Measurements from ENCODE around the gene SLC12A7.

SLC12A7 gene

DNA sequence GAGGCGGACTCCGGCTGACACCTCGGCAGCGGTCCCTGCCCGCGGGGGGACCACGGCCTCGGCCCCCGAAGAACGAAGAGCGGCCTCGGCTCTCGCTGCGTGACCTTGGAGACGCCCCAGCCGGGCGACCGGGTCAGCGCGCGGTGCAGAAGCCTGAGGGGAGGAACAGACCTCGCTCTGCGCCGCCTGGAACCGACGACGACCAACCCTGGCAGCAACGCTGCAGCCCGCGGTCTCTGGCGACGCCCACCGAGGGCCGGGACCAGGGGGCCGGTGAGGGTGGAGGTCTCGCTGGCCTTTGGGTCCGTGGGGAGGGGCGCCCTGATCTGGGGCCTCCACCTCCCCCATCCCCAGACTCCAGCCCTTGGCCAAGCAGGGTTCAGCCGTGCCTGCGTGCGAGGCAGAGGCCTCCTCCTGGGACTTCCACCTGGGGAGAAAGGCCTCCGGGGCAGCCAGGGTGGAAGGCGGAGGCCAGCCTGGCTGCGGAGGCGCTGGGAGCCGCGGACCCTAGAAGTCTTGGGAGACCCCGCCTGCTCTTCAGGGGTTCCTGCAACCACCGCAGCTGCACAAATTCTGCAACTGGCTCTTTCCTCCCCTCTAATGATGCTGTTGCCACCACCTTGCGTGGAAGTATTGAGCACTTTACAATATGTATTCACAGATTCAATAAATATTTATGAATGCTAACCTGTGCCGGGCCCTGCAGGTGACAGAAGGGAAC lies 44.3 kb upstream of the SLC12A7 start:
- TF ChIP-seq, protein P1, sequence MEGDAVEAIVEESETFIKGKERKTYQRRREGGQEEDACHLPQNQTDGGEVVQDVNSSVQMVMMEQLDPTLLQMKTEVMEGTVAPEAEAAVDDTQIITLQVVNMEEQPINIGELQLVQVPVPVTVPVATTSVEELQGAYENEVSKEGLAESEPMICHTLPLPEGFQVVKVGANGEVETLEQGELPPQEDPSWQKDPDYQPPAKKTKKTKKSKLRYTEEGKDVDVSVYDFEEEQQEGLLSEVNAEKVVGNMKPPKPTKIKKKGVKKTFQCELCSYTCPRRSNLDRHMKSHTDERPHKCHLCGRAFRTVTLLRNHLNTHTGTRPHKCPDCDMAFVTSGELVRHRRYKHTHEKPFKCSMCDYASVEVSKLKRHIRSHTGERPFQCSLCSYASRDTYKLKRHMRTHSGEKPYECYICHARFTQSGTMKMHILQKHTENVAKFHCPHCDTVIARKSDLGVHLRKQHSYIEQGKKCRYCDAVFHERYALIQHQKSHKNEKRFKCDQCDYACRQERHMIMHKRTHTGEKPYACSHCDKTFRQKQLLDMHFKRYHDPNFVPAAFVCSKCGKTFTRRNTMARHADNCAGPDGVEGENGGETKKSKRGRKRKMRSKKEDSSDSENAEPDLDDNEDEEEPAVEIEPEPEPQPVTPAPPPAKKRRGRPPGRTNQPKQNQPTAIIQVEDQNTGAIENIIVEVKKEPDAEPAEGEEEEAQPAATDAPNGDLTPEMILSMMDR (IDR thresholded peaks at IDR 0.05), result no peak

DNA sequence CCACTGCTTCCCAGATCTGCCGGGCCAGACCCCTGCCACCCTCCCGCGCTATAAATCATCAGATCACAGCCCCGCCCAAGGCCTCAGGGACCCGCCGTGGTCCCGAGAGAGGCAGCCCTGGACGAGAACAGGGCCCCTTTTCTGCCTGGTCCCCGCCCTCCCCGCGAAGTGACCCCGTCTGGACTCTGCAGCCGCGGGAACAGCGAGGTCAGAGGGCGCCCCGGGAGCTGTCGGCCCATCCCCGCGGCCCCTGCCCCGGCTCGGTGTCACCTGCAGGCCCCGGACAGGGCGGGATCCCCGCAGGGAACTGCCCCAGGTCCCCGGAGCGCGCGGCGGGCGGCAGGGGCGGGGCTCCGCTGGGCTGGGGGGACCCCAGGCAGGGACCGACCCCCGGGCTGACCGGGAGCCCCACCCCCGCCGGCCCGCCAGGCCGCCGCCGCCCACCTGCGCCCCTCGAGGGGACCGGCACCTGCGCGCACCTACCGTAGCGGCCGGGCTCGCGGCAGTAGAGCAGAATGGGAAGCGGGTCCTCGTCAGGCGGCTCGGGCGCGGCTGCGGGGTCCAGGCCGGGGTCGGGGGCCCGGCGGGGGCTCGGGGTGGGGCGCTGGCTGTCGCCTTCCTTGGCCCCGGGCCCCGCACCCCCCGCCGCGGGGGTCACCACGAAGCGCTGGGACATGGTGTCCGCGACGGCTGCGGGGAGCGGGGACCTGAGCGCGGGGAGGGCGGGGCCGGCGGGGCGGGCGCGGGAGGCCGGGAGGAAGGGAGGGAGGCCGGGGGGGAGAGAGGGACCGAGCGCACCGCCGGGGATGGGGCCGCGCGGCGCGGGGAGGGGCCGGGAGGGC lies 43.5 kb upstream of the SLC12A7 start:
- TF ChIP-seq, protein P1 (IDR thresholded peaks at IDR 0.05), result no peak

DNA sequence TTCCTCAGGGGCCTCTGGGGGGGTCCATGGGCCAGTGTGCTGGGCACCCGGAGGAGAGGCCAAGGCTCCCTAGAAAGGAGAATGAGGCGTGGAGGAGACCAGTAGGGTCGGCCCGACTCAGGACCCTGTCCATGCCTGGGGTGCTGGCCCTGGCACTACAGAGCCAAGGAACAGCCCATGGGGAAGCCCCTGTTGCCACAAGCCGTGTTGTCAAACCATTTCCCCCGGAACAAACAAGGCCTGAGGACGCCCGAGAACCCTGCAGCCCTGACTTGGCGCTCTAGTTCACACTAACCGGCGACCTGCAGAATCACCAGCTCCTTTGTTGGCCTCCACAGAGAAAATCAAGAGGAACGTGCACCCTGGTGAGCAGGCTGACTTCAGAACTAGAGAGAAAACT lies 41.6 kb upstream of the SLC12A7 start:
- TF ChIP-seq, protein P1 (IDR thresholded peaks at IDR 0.05), result no peak

DNA sequence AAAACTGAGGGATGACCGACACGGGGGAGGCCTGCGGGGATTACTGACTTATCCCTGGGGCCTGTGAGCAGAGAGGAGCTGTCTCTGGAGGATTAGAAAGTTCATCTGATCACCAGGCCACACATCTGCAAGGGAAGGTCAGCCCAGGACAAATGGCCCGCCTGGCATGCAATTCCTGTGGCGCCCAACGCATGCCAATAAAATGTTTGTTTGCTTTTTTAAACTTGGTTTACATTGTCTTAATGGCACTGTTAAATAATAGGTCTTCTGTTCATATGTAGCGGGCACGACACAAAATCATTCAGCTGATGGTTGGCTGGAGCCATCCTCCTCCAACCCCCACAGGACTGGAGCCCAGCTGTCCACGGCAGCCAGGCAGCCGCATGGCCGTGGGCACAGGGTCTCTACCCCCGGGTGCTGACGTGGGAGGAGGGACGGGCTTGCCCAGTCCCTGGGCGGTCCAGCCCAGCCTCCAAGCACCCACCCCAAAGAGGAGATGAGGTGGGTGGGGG lies 41.0 kb upstream of the SLC12A7 start:
- TF ChIP-seq, protein P1 (IDR thresholded peaks at IDR 0.05), result no peak

DNA sequence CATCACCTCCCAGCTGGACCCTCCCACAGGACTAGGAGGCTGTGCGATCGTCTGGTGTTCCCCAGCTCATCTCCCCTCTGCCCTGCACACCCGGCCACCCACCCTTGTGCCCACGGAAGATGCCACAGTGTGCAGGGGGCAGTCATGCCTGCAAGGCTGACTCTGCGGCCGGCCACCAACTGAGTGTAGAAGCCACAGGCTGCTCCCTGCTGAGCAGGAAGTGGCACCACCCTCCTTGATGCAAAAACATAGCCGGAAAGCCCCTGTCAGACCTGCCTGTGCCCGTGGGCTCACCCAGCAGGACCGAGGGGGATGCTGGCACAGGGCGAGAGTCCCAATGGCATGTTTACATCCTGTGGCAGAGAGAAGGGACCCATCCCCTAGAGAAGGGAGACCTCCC lies 40.3 kb upstream of the SLC12A7 start:
- TF ChIP-seq, protein P1 (IDR thresholded peaks at IDR 0.05), result no peak

DNA sequence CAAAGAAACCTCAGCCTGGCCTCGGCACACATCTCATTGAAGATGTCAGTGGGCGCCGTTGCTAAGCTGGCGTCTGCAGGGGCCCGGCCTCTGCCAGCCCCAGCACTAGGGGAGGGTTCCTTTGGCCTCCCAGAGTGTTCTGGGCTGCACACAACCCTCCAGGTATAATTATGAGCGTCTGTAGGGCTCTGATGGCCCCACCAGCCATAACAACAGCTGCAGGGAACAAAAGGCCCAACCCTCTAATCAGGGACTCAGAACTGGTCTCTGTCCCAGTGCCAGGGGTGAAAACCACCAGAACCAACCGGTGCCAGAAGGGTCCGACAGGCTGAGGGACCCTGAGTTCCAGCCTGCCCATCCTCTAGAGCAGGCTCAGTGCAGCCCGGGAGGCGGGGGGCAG lies 39.5 kb upstream of the SLC12A7 start:
- TF ChIP-seq, protein P1 (IDR thresholded peaks at IDR 0.05), result no peak

DNA sequence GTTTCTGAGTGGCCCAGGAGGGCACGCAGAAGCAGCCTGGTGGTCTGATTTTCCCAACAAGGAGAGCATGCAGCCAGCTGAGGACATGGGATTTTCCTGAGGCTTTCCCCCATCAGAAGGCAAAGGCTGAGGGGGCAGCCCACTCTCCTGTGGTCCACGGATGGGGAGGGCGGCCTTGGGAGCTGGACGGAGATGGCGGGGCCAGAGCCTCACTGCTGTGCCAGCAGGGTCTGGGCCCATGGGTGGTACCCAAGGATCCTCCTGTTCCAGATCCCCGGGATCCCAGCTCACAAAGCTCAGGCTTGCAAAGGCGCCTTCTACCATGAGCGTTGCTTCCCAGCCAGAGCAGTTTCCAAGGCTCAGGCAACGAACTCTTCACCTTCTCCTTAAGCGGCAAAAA lies 39.0 kb upstream of the SLC12A7 start:
- TF ChIP-seq, protein P1 (IDR thresholded peaks at IDR 0.05), result no peak
